K562 (cell line): Measurements from ENCODE around the gene DTNBP1. TPM values are rescaled to one million over a fixed set of nuclear protein-coding genes. Genes with fewer than 3 reads are reported as not detected.

Experiments used
- AFF4 ChIP-seq: sonication (generic); formaldehyde crosslinking; IDR thresholded peaks from 2 replicates; pipeline ENCODE4 v1.8.0; 2023; ENCODE audit warnings: mild to moderate bottlenecking, missing genetic modification reagents
- FIP1L1 ChIP-seq: fragments of 200-400 bp; formaldehyde crosslinking; IDR thresholded peaks from 2 replicates; pipeline ENCODE4 v1.6.1; 2018; ENCODE audit warnings: mild to moderate bottlenecking, low read depth, low read length; ENCODE audit not compliant: poor library complexity, severe bottlenecking
- FOXA1 ChIP-seq: fragments of 450-650 bp; IDR thresholded peaks from 2 replicates; pipeline ENCODE4 v1.6.1; 2016; ENCODE audit warnings: mild to moderate bottlenecking, borderline replicate concordance
- MAFG ChIP-seq: fragments of 450-650 bp; conservative IDR thresholded peaks from 2 replicates; pipeline ENCODE4 v1.6.1; 2016; ENCODE audit warnings: missing genetic modification characterization, missing compliant biosample characterization
- PTRF ChIP-seq: fragments of 450-650 bp; IDR thresholded peaks from 2 replicates; pipeline ENCODE4 v1.6.1; 2016; ENCODE audit warnings: mild to moderate bottlenecking, missing genetic modification characterization, missing compliant biosample characterization
- SIX5 ChIP-seq, 2 experiments: IDR thresholded peaks; 2 replicates each; pipeline ENCODE4 v1.6.1; 2011; ENCODE audit warnings: low read length in 2 of 2, borderline replicate concordance in 1 of 2, low read depth in 1 of 2, mild to moderate bottlenecking in 1 of 2, moderate library complexity in 1 of 2; ENCODE audit not compliant: insufficient read depth in 1 of 2
- TAL1 ChIP-seq: fragments of 450-650 bp; IDR thresholded peaks from 2 replicates; pipeline ENCODE4 v1.6.1; 2016; ENCODE audit warnings: mild to moderate bottlenecking
- TRIM28 ChIP-seq: fragments of 450-650 bp; IDR thresholded peaks from 2 replicates; pipeline ENCODE4 v1.6.1; 2017
- ZBTB1 ChIP-seq: sonication (generic); formaldehyde crosslinking; IDR thresholded peaks from 2 replicates; pipeline ENCODE4 v1.8.1; 2023; ENCODE audit warnings: missing genetic modification reagents, low read depth, mild to moderate bottlenecking, borderline replicate concordance
- ZBTB2 ChIP-seq: fragments of 450-650 bp; IDR thresholded peaks from 2 replicates; pipeline ENCODE4 v1.6.1; 2016; ENCODE audit warnings: antibody characterized with exemption
- ZNF121 ChIP-seq: sonication (generic); formaldehyde crosslinking; conservative IDR thresholded peaks from 2 replicates; pipeline ENCODE4 v1.8.0; 2022; ENCODE audit warnings: missing genetic modification reagents
- ZNF780A ChIP-seq: fragments of 250-450 bp; sonication (Bioruptor Pico); IDR thresholded peaks from 2 replicates; pipeline ENCODE4 v1.5.0; 2021; ENCODE audit warnings: mild to moderate bottlenecking
- polyA plus RNA-seq, 8 experiments: library from polyadenylated mRNA; depleted of rRNA in 4 of 8; stranded (reverse) in 5 of 8; unstranded in 3 of 8; fragments of >200 nt; fragmentation: Nextera tagmentation in 2 of 8; fragmentation: Illumina TruSeq in 1 of 8; extraction: Ambion mirVana in 2 of 8; extraction: Trizol in 1 of 8; gene quantifications; 2 replicates each; pipeline versions ENCODE4 v1.2.1 to v1.2.3, GENCODE V29; 2011 to 2014; ENCODE audit warnings: inconsistent platforms in 1 of 8, missing spikeins in 1 of 8
- total RNA-seq, 7 experiments: library from RNA; depleted of rRNA in 6 of 7; stranded (reverse); fragments of >200 nt in 6 of 7; fragmentation: Illumina TruSeq in 2 of 7; extraction: Trizol in 2 of 7; gene quantifications; 2 replicates each; pipeline versions ENCODE4 v1.2.1 to v1.2.3, GENCODE V29; 2011 to 2021; ENCODE audit warnings: low replicate concordance in 1 of 7
- TF ChIP-seq, protein P1 (sequence below): fragments of 450-650 bp; IDR thresholded peaks from 2 replicates; pipeline ENCODE4 v1.6.1; 2016; ENCODE audit warnings: missing biosample characterization, missing genetic modification characterization
- TF ChIP-seq, protein P2 (sequence below): sonication (generic); formaldehyde crosslinking; IDR thresholded peaks from 2 replicates; pipeline ENCODE4 v1.8.0; 2022; ENCODE audit warnings: missing genetic modification reagents, mild to moderate bottlenecking, moderate library complexity, borderline replicate concordance
- TF ChIP-seq, protein P3 (sequence below): fragments of 250-450 bp; sonication (Bioruptor Pico); IDR thresholded peaks from 2 replicates; pipeline ENCODE4 v1.9.0; 2021; ENCODE audit warnings: mild to moderate bottlenecking, inconsistent platforms

The DTNBP1 gene
- total and polyA plus RNA-seq, 9 of the 15 experiments (the other 6 are each of a cell fraction or from before 2014, with no cell fraction given), result 16.7 to 54.5 (median 21.4) TPM

DNA sequence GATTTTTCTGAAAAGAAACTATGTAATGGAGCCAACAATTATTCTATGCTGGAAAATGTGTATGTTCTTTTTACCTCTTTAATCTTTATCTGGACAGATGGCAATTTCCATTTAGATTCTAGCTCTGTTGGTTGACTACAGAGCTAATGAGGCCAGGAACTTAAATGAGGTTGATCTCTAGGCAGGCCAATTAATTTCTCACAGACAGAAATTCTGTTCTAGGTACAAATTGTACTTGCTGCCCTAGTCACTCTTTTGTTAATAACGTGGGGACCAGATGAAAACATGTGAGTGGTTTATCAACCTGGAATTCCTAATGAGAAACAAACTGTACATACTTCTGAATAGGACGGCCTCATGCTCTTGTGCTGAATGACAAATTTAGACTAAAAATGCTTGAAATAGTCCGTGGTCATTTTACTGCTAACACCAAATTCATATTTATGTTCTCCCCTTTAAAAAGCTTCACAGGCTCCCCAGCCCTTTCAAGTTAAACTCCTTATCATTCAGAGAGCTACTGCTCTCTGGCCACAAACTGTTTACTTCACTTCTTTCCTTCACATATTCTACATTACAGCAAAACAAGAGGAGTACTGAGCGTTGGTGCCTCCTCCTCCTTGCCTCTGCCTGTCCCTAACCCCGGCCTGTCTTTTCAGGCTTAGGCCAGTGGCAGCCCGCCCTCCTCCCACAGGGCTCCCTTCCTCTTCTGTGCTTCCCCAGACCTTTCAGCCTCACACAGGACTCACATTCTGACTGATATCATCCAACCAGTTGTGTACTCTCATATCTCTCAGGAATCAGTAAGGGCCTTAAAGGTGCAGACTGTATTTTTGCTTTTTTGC is 41.4 kb downstream of the DTNBP1 start (continued):
- TF ChIP-seq, protein P1, sequence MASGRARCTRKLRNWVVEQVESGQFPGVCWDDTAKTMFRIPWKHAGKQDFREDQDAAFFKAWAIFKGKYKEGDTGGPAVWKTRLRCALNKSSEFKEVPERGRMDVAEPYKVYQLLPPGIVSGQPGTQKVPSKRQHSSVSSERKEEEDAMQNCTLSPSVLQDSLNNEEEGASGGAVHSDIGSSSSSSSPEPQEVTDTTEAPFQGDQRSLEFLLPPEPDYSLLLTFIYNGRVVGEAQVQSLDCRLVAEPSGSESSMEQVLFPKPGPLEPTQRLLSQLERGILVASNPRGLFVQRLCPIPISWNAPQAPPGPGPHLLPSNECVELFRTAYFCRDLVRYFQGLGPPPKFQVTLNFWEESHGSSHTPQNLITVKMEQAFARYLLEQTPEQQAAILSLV (tag), result no peak
- no peak; the same call in 1 of the 2 replicates for TF ChIP-seq TAL1
- no peak for TF ChIP-seq ZNF780A
- no peak for TF ChIP-seq MAFG (tag)
- TF ChIP-seq, protein P2, sequence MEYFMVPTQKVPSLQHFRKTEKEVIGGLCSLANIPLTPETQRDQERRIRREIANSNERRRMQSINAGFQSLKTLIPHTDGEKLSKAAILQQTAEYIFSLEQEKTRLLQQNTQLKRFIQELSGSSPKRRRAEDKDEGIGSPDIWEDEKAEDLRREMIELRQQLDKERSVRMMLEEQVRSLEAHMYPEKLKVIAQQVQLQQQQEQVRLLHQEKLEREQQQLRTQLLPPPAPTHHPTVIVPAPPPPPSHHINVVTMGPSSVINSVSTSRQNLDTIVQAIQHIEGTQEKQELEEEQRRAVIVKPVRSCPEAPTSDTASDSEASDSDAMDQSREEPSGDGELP, result peak; percentile 55; the same call in 1 of the 2 replicates
- no peak for TF ChIP-seq ZBTB1 (CRISPR knock-in tag)
- TF ChIP-seq ZBTB2, result no peak; the same call in 1 of the 2 replicates
- no peak for TF ChIP-seq FOXA1
- no peak for TF ChIP-seq PTRF (tag)
- TF ChIP-seq, protein P3, sequence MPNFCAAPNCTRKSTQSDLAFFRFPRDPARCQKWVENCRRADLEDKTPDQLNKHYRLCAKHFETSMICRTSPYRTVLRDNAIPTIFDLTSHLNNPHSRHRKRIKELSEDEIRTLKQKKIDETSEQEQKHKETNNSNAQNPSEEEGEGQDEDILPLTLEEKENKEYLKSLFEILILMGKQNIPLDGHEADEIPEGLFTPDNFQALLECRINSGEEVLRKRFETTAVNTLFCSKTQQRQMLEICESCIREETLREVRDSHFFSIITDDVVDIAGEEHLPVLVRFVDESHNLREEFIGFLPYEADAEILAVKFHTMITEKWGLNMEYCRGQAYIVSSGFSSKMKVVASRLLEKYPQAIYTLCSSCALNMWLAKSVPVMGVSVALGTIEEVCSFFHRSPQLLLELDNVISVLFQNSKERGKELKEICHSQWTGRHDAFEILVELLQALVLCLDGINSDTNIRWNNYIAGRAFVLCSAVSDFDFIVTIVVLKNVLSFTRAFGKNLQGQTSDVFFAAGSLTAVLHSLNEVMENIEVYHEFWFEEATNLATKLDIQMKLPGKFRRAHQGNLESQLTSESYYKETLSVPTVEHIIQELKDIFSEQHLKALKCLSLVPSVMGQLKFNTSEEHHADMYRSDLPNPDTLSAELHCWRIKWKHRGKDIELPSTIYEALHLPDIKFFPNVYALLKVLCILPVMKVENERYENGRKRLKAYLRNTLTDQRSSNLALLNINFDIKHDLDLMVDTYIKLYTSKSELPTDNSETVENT (CRISPR knock-in tag), result no peak
- no peak for TF ChIP-seq ZNF121
- no peak for TF ChIP-seq FIP1L1
- no peak; the same call in 1 of the 2 replicates for TF ChIP-seq AFF4
- TF ChIP-seq TRIM28, result peak; percentile 87
- no peak for TF ChIP-seq SIX5 (IDR thresholded peaks at IDR 0.05; ENCODE audit: borderline replicate concordance in 1 of 2, insufficient read depth in 1 of 2, low read depth in 1 of 2, low read length in 2 of 2)
